Liver (tissue), 3 donors: ENCODE data around the gene CLCN1.

Experiments used
- ATF3 ChIP-seq: IDR thresholded peaks from 2 replicates; pipeline ENCODE4 v1.6.1; 2016; ENCODE audit warnings: antibody characterized with exemption
- CTCF ChIP-seq: fragments of 150-350 bp; IDR thresholded peaks from 2 replicates; pipeline ENCODE4 v1.5.1; 2017; ENCODE audit warnings: improper control_type of control experiment, low read depth, low read length; ENCODE audit not compliant: missing input control
- EGR1 ChIP-seq, 2 donors: IDR thresholded peaks; 2 replicates each; pipeline ENCODE4 v1.6.1; 2016 to 2018; ENCODE audit warnings: antibody characterized with exemption in 2 of 2, low read depth in 2 of 2
- FOXA2 ChIP-seq: IDR thresholded peaks from 2 replicates; pipeline ENCODE4 v1.6.1; 2016; ENCODE audit warnings: antibody characterized with exemption
- GABPA ChIP-seq, 2 donors: IDR thresholded peaks in 1 of 2; conservative IDR thresholded peaks in 1 of 2; 2 replicates each; pipeline ENCODE4 v1.6.1; 2016; ENCODE audit warnings: antibody characterized with exemption in 2 of 2, mild to moderate bottlenecking in 1 of 2, moderate library complexity in 1 of 2
- HNF4G ChIP-seq: IDR thresholded peaks from 2 replicates; pipeline ENCODE4 v1.6.1; 2016; ENCODE audit warnings: antibody characterized with exemption
- NR2F2 ChIP-seq: IDR thresholded peaks from 2 replicates; pipeline ENCODE4 v1.6.1; 2016; ENCODE audit warnings: antibody characterized with exemption
- RAD21 ChIP-seq, 2 donors: IDR thresholded peaks; 2 replicates each; pipeline ENCODE4 v1.6.1; 2016; ENCODE audit warnings: antibody characterized with exemption in 2 of 2, mild to moderate bottlenecking in 2 of 2
- REST ChIP-seq: IDR thresholded peaks from 2 replicates; pipeline ENCODE4 v1.6.1; 2016; ENCODE audit warnings: antibody characterized with exemption, mild to moderate bottlenecking
- donor health status: healthy.
- donor health status: healthy.

GRCh38 chr7:143360788-143361551, 45.1 kb downstream of the CLCN1 start:
- no peak for TF ChIP-seq CTCF
- TF ChIP-seq GABPA (IDR thresholded peaks at IDR 0.05 in 1 of 2, conservative IDR thresholded peaks at IDR 0.05 in 1 of 2): no peak
- TF ChIP-seq REST: no peak
- TF ChIP-seq FOXA2: no peak
- no peak for TF ChIP-seq EGR1 (IDR thresholded peaks at IDR 0.05; ENCODE audit: low read depth in 2 of 2)
- TF ChIP-seq ATF3: no peak
- no peak for TF ChIP-seq RAD21 (IDR thresholded peaks at IDR 0.05)
- TF ChIP-seq NR2F2: no peak
- no peak for TF ChIP-seq HNF4G
